GM12865 (cell line): ENCODE measurements around the gene XXYLT1.
A peak's percentile ranks its signal among the peaks of the same experiment; 100 is the strongest.

Experiments
- DNase-seq: peaks from one replicate; pipeline ENCODE4 v3.0.0; 2010; ENCODE audit warnings: low read depth
- H3K4me3 ChIP-seq: 2 replicates; pipeline ENCODE4 v1.5.1; 2011; ENCODE audit warnings: mild to moderate bottlenecking, low read depth, low read length, control low read depth
- TF ChIP-seq, protein P1 (sequence below): IDR thresholded peaks from 2 replicates; pipeline ENCODE4 v1.5.1; 2011; ENCODE audit warnings: low read length, control low read depth, low read depth, inconsistent platforms; ENCODE audit not compliant: insufficient read depth; ENCODE audit errors: missing control alignments

Gene XXYLT1, protein sequence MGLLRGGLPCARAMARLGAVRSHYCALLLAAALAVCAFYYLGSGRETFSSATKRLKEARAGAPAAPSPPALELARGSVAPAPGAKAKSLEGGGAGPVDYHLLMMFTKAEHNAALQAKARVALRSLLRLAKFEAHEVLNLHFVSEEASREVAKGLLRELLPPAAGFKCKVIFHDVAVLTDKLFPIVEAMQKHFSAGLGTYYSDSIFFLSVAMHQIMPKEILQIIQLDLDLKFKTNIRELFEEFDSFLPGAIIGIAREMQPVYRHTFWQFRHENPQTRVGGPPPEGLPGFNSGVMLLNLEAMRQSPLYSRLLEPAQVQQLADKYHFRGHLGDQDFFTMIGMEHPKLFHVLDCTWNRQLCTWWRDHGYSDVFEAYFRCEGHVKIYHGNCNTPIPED

DNA sequence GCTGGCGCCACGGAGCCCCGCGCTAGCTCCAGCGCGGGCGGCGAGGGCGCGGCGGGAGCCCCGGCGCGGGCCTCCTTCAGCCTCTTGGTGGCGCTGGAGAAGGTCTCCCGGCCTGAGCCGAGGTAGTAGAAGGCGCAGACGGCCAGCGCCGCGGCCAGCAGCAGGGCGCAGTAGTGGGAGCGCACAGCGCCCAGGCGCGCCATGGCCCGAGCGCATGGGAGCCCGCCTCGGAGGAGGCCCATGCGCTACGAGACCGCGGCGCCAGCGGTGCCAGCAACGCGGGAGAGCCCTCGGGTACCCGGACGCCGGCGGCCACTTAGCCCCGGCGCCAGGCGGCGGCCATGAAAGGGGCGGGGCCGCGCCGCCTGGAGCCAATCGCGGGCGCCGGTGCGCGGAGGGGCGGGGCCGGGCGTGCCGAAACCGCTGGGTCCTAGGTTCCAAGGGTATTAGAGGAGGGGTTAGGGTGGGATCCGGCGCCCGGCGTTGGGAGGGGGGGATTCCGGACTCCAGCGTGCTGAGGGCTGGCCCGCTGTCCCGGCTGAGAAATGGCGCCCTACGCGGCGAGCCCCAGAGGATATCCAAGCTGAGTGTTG lies at the start of gene XXYLT1:
Gene XXYLT1 (minus strand): TSS at position 343 of the 593 bp plus-strand sequence. CDS start 101 bp downstream, at position 242.
- peak; percentile 91 for DNase-seq
- TF ChIP-seq, protein P1, sequence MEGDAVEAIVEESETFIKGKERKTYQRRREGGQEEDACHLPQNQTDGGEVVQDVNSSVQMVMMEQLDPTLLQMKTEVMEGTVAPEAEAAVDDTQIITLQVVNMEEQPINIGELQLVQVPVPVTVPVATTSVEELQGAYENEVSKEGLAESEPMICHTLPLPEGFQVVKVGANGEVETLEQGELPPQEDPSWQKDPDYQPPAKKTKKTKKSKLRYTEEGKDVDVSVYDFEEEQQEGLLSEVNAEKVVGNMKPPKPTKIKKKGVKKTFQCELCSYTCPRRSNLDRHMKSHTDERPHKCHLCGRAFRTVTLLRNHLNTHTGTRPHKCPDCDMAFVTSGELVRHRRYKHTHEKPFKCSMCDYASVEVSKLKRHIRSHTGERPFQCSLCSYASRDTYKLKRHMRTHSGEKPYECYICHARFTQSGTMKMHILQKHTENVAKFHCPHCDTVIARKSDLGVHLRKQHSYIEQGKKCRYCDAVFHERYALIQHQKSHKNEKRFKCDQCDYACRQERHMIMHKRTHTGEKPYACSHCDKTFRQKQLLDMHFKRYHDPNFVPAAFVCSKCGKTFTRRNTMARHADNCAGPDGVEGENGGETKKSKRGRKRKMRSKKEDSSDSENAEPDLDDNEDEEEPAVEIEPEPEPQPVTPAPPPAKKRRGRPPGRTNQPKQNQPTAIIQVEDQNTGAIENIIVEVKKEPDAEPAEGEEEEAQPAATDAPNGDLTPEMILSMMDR, result peak; percentile 69
- peak within 1 kb of the TSS; percentile 68 for H3K4me3 ChIP-seq

DNA sequence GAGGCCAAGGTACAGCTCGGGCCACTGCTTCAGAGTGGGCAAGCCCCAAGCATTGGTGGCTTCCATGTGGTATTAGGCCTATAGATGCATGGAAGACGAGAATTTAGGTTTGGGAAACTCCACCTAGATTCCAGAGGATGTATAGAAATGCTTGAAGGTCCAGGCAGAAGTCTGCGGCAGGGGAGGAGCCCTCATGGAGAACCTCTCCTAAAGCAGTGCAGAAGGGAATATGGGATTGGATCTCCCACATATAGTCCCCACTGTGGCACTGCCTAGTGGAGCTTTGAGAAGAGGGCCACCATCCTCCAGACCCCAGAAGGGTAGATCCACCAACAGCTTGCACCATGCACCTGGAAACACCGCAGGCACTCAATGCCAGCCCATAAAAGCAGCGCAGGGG lies 48.1 kb upstream of the XXYLT1 start:
- peak; percentile 6 for DNase-seq
- TF ChIP-seq, protein P1, result no peak
- no peak overlapping the region for H3K4me3 ChIP-seq

DNA sequence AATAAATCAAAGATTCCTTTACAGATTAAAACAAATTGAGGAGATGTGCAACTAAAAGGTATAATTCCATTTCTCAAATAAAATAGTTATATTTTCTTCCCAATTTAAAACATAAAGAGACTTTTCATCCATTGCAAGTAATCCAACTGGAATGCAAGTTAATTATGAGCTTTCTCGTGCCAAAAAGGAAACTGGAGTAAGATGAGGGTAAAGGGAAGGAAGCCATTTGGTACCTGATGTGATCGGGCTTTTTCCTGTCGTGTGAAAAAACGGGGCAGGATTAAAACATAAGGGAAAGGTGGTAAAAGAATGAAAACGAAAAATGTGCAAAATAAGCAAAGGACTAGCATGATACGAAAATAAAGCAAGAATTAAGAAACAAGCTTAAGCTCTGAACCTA lies 41.8 kb upstream of the XXYLT1 start:
- no peak for DNase-seq
- TF ChIP-seq, protein P1, result no peak
- H3K4me3 ChIP-seq, result no peak overlapping the region

DNA sequence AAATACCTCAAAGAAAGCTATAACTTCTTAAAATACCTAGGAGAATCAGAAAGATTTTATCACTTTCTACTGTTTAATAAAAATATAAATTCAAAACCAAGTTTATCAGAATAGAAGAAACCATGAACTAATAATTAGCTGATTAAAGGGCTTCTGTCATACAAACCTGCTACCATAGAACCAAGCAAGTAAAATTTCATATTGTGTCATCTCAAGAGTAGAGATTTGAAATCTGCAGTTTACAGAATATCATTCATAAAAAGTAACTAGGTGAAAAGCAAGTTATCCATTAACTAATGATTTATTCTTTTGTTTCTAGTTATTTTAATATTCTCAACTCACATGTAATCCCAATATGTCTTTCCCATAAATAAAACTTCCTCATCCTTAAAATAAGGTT lies 36.8 kb upstream of the XXYLT1 start:
- DNase-seq, result no peak
- TF ChIP-seq, protein P1, result no peak
- no peak overlapping the region for H3K4me3 ChIP-seq

DNA sequence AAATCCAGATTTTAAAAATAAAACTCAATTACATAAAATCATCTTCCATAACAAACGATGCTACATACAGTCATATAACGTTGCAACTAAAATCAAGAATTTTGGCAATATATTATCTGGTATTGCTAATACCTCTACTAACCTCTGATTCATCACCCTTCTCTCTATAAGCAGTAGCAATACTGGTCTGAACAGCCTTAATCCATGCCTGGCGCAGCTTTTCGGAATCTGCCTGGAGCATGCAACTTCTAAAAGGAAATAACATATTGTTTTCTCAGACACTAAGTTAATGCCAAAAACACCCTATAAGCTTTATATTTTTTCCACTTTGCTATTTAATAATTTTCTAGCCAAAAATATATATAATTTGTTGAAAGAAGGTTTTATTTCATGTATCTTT lies 35.4 kb upstream of the XXYLT1 start:
- TF ChIP-seq, protein P1, result no peak
- no peak for DNase-seq
- H3K4me3 ChIP-seq, result no peak overlapping the region

DNA sequence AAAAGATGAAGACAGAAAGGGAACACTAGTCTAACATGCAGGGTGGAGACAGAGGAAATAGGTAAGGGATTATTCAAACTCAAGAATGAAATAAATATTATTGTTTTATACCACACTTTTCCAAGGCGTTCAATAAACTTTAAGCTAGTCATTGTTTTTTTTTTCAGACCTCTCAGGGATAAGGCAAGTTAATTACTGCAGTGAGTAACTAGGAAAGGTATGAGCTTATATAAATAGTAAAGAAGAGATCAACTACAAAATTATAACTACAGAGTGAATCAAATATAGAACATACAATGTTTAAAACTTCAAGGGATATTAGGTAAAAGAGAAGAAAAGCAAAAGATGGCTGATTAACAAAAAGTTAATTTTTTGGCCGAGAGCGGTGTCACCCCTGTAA lies 31.5 kb upstream of the XXYLT1 start:
- TF ChIP-seq, protein P1, result no peak
- no peak overlapping the region for H3K4me3 ChIP-seq
- no peak for DNase-seq
